ENCODE measurements around the gene ZFPL1.

DNA sequence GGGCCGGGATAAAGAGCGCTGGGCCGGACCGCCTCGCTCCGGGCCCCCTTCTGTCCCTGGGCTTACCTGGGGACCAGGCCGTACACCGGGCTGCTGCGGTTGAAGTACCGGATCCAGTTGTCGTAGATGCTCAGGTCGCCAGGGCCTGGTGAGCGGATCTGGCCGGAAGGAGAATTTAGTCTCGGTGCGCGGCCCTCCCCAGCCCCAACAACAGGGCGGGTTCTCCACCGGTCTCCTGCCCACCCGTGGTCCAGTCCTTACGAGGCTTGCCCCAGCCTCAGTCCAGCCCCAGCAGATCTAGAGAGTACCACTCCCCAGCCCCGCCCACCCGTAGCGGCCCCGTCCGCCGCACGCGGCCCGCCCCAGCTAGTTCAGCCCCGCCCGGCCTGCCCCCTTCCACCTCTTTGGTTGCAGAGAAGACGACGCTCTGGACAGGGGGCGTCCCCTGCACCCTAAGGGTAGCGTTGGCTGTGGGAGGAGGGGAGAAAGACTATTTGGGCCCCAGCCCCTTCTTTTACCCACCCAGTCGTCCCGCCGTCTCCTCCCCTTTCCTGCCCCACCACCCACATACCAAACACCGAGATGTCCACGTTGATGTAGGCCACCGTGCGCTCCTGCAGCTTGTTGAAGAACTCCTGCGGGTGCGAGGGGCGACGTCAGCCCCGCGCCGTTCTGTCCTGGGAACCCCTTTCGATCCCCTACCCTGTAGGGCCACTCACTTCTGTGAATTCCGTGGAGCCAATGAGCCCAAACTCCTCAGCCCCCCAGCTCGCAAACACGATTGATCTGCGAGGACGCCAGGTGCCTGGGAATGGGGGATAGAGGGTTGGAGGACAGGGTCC lies 36.2 kb upstream of the ZFPL1 start:
- TF ChIP-seq GATA3 (IDR thresholded peaks at IDR 0.05; ENCODE audit: low read depth, low read length): no peak
- no peak for TF ChIP-seq GATA2 (IDR thresholded peaks at IDR 0.05; ENCODE audit: low read depth, low read length)
